Left lung (tissue), 10 donors: Measurements from ENCODE around the gene SCPEP1. TPM values are rescaled to one million over a fixed set of nuclear protein-coding genes. Genes with fewer than 3 reads are reported as not detected.

Experiments used
- ATAC-seq: fragments of 200-7000 bp; cut with Tn5 transposase; one replicate; pipeline ENCODE4 v1.9.1; 2020; ENCODE audit warnings: moderate library complexity
- DNase-seq, 4 donors: peaks; one replicate each; pipeline ENCODE4 v3.0.0-alpha.2; 2013 to 2020
- H3K27ac ChIP-seq, 2 donors: fragments of 200-600 bp; sonication (generic) in 1 of 2; one replicate each; pipeline versions ENCODE4 v1.5.0 to v1.8.0; 2020 to 2021
- H3K27me3 ChIP-seq, 2 donors: fragments of 200-600 bp; sonication (generic) in 1 of 2; one replicate each; pipeline versions ENCODE4 v1.5.0 to v1.8.0; 2020 to 2021
- H3K36me3 ChIP-seq, 2 donors: fragments of 200-600 bp; sonication (generic) in 1 of 2; one replicate each; pipeline versions ENCODE4 v1.5.0 to v1.8.0; 2020 to 2021
- H3K4me1 ChIP-seq, 2 donors: fragments of 200-600 bp; one replicate each; pipeline ENCODE4 v1.8.0; 2021
- H3K4me3 ChIP-seq, 2 donors: fragments of 200-600 bp; sonication (generic) in 1 of 2; one replicate each; pipeline versions ENCODE4 v1.5.0 to v1.8.0; 2020 to 2021; ENCODE audit warnings: mild to moderate bottlenecking in 1 of 2
- H3K9me3 ChIP-seq, 2 donors: fragments of 200-600 bp; sonication (generic) in 1 of 2; one replicate each; pipeline versions ENCODE4 v1.5.0 to v1.8.0; 2020 to 2021
- CTCF ChIP-seq, 2 donors: fragments of 200-600 bp; sonication (generic) in 1 of 2; IDR thresholded peaks; one replicate each; pipeline versions ENCODE4 v1.5.0 to v1.8.0; 2021; ENCODE audit warnings: antibody characterized with exemption in 2 of 2
- intact Hi-C, 2 donors: fragments of 100-400 bp; cut with DNase I; formaldehyde crosslinking; loops; one replicate each; pipeline versions ENCODE4 v1.11.2 to v1.14.2; 2022
- polyA plus RNA-seq, 6 donors: library from polyadenylated mRNA; unstranded; fragments of 120-200 nt; gene quantifications; one replicate each; pipeline ENCODE4 v1.2.1, GENCODE V29; 2013; ENCODE audit not compliant: insufficient read length in 6 of 6
- total RNA-seq, 2 donors: library from RNA; stranded (reverse); fragmentation: NEBNext Ultra II Directional; extraction: Animal tissue kit (Norgen Biotek cat#: 25700); gene quantifications; one replicate each; pipeline ENCODE4 v1.2.1, GENCODE V29; 2021
- donor health status: DM: no; HTN: yes; CAD: no.
- donor health status: DM: no; HTN: no; CAD: no.

Gene SCPEP1
- total and polyA plus RNA-seq, 8 donors: 52.1 to 120 (median 61.4) TPM

- no peak for ATAC-seq
- H3K36me3 ChIP-seq: peaks cover 2 to 70% of the 10 kb centered on the region in 2 donors
- DNase-seq: no peak
Measured at GRCh38 chr17:56947741-56948140, 30.2 kb upstream of the SCPEP1 start.

GRCh38 chr17:56948491-56948890 is 29.4 kb upstream of the SCPEP1 start:
- no peak for TF ChIP-seq CTCF (IDR thresholded peaks at IDR 0.05)
- no peak for ATAC-seq
- intact Hi-C loops: no loop called here
- no peak overlapping the region for H3K27ac ChIP-seq
- no peaks in the 10 kb centered on the region for H3K9me3 ChIP-seq
- H3K36me3 ChIP-seq: peaks cover 0 to 69% of the 10 kb centered on the region in 2 donors
- H3K4me3 ChIP-seq: no peak overlapping the region
- DNase-seq: no peak
- no peaks in the 10 kb centered on the region for H3K27me3 ChIP-seq
- H3K4me1 ChIP-seq: peaks cover 0 to 3% of the 10 kb centered on the region in 2 donors

More at GRCh38 chr17:56947741-56948140, 30.2 kb upstream of the SCPEP1 start:
- H3K4me3 ChIP-seq: no peak overlapping the region
- no peaks in the 10 kb centered on the region for H3K9me3 ChIP-seq
- H3K27ac ChIP-seq: no peak overlapping the region
- TF ChIP-seq CTCF (IDR thresholded peaks at IDR 0.05): no peak
- intact Hi-C loops: no loop called here
- no peaks in the 10 kb centered on the region for H3K27me3 ChIP-seq
- H3K4me1 ChIP-seq: peaks cover 0 to 3% of the 10 kb centered on the region in 2 donors

- Histone ChIP-seq H3K27ac (no peak overlapping the region), H3K36me3 (peaks cover 0 to 62% of the 10 kb centered on the region in 2 donors)
Measured at GRCh38 chr17:56949595-56949994, 28.3 kb upstream of the SCPEP1 start.

GRCh38 chr17:56956992-56957391 is 20.9 kb upstream of the SCPEP1 start:
- no peak for ATAC-seq

More at GRCh38 chr17:56949595-56949994, 28.3 kb upstream of the SCPEP1 start:
- intact Hi-C loops: no loop called here
- no peak for TF ChIP-seq CTCF (IDR thresholded peaks at IDR 0.05)
- no peak for ATAC-seq
- H3K27me3 ChIP-seq: no peaks in the 10 kb centered on the region
- peaks cover 0 to 3% of the 10 kb centered on the region in 2 donors for H3K4me1 ChIP-seq
- no peak overlapping the region for H3K4me3 ChIP-seq
- DNase-seq: no peak
- H3K9me3 ChIP-seq: no peaks in the 10 kb centered on the region

More at GRCh38 chr17:56956992-56957391, 20.9 kb upstream of the SCPEP1 start:
- peaks cover 0 to 6% of the 10 kb centered on the region in 2 donors for H3K36me3 ChIP-seq
- intact Hi-C loops: loop anchor here in 1 of 2 donors (10.0 kb wide), 1 partner anchor 142 kb away; no protein-coding TSS in a partner anchor
- TF ChIP-seq CTCF (IDR thresholded peaks at IDR 0.05): no peak
- H3K9me3 ChIP-seq: no peaks in the 10 kb centered on the region
- no peak for DNase-seq
- no peak overlapping the region for H3K27ac ChIP-seq
- H3K4me1 ChIP-seq: peaks cover 8 to 27% of the 10 kb centered on the region in 2 donors
- H3K4me3 ChIP-seq: no peak overlapping the region
- no peaks in the 10 kb centered on the region for H3K27me3 ChIP-seq
